K562 (cell line): Measurements from ENCODE around the gene CST6. TPM values are rescaled to one million over a fixed set of nuclear protein-coding genes. Genes with fewer than 3 reads are reported as not detected.

Experiments used
- COPS2 ChIP-seq: fragments of 450-650 bp; conservative IDR thresholded peaks from 2 replicates; pipeline ENCODE4 v1.6.1; 2016; ENCODE audit warnings: mild to moderate bottlenecking, moderate library complexity
- CREB1 ChIP-seq, 2 experiments: sonication (generic) in 1 of 2; formaldehyde crosslinking in 1 of 2; IDR thresholded peaks; 2 replicates each; pipeline versions ENCODE4 v1.6.1 to v1.8.0; 2012 to 2022; ENCODE audit warnings: inconsistent platforms in 1 of 2, mild to moderate bottlenecking in 1 of 2, missing genetic modification reagents in 1 of 2, moderate library complexity in 1 of 2
- CUX1 ChIP-seq: fragments of 200-800 bp; sonication (Bioruptor generic); IDR thresholded peaks from 2 replicates; pipeline ENCODE4 v1.6.1; 2016; ENCODE audit warnings: missing genetic modification characterization, missing compliant biosample characterization
- ETV1 ChIP-seq: fragments of 450-650 bp; conservative IDR thresholded peaks from 2 replicates; pipeline ENCODE4 v1.6.1; 2016; ENCODE audit warnings: missing genetic modification characterization, control low read depth, low read depth, missing compliant biosample characterization
- EWSR1 ChIP-seq: fragments of 450-650 bp; IDR thresholded peaks from 2 replicates; pipeline ENCODE4 v1.6.1; 2018; ENCODE audit warnings: borderline replicate concordance, mild to moderate bottlenecking, low read depth, moderate library complexity; ENCODE audit not compliant: partially characterized antibody
- EZH2 ChIP-seq: IDR thresholded peaks from 2 replicates; pipeline ENCODE4 v1.6.1; 2012; ENCODE audit warnings: low read depth, mild to moderate bottlenecking, inconsistent platforms, low read length, borderline replicate concordance
- FOS ChIP-seq: IDR thresholded peaks from 3 replicates; pipeline ENCODE4 v1.6.1; 2011; ENCODE audit not compliant: insufficient read length; ENCODE audit errors: extremely low read depth
- IRF2 ChIP-seq: sonication (generic); formaldehyde crosslinking; IDR thresholded peaks from 2 replicates; pipeline ENCODE4 v1.8.1; 2022; ENCODE audit warnings: mild to moderate bottlenecking, missing genetic modification reagents
- L3MBTL2 ChIP-seq: fragments of 450-650 bp; IDR thresholded peaks from 2 replicates; pipeline ENCODE4 v1.6.1; 2016; ENCODE audit warnings: mild to moderate bottlenecking, moderate library complexity
- NR2F6 ChIP-seq: fragments of 450-650 bp; formaldehyde crosslinking; IDR thresholded peaks from 2 replicates; pipeline ENCODE4 v1.4.0; 2020; ENCODE audit warnings: mild to moderate bottlenecking
- NR3C1 ChIP-seq: sonication (generic); formaldehyde crosslinking; IDR thresholded peaks from 2 replicates; pipeline ENCODE4 v1.8.1; 2022; ENCODE audit warnings: missing genetic modification reagents
- PRPF4 ChIP-seq: fragments of 200-400 bp; formaldehyde crosslinking; IDR thresholded peaks from one replicate; pipeline ENCODE4 v1.6.1; 2017; ENCODE audit warnings: low read length, low read depth, mild to moderate bottlenecking; ENCODE audit not compliant: insufficient read depth, poor library complexity, severe bottlenecking
- PURB ChIP-seq: sonication (generic); formaldehyde crosslinking; IDR thresholded peaks from 2 replicates; pipeline ENCODE4 v1.9.0; 2021; ENCODE audit warnings: low read depth, mild to moderate bottlenecking, missing genetic modification reagents
- SAFB ChIP-seq: fragments of 200-400 bp; formaldehyde crosslinking; IDR thresholded peaks from 2 replicates; pipeline ENCODE4 v1.6.1; 2017; ENCODE audit warnings: low read depth, low read length, borderline replicate concordance
- SAP30 ChIP-seq: fragments of 200-600 bp; sonication (generic); IDR thresholded peaks from 2 replicates; pipeline ENCODE4 v1.6.1; 2012; ENCODE audit warnings: borderline replicate concordance, low read depth, mild to moderate bottlenecking, moderate library complexity, low read length, control low read depth, inconsistent platforms; ENCODE audit not compliant: insufficient read depth, poor library complexity, severe bottlenecking
- SREBF1 ChIP-seq: fragments of 150-350 bp; IDR thresholded peaks from 2 replicates; pipeline ENCODE4 v1.6.1; 2014; ENCODE audit warnings: antibody characterized with exemption, low read depth, low read length, borderline replicate concordance
- TOE1 ChIP-seq, 2 experiments: fragments of 450-650 bp in 1 of 2; sonication (generic) in 1 of 2; formaldehyde crosslinking in 1 of 2; IDR thresholded peaks; 2 replicates each; pipeline versions ENCODE4 v1.7.1 to v1.8.0; 2016 to 2022; ENCODE audit warnings: borderline replicate concordance in 2 of 2, mild to moderate bottlenecking in 2 of 2, antibody characterized with exemption in 1 of 2, inconsistent platforms in 1 of 2, low read depth in 1 of 2, missing genetic modification reagents in 1 of 2, moderate library complexity in 1 of 2
- ZNF232 ChIP-seq: sonication (generic); formaldehyde crosslinking; IDR thresholded peaks from 2 replicates; pipeline ENCODE4 v1.8.0; 2022; ENCODE audit warnings: mild to moderate bottlenecking, missing genetic modification reagents
- polyA plus RNA-seq, 8 experiments: library from polyadenylated mRNA; depleted of rRNA in 4 of 8; stranded (reverse) in 5 of 8; unstranded in 3 of 8; fragments of >200 nt; fragmentation: Nextera tagmentation in 2 of 8; fragmentation: Illumina TruSeq in 1 of 8; extraction: Ambion mirVana in 2 of 8; extraction: Trizol in 1 of 8; gene quantifications; 2 replicates each; pipeline versions ENCODE4 v1.2.1 to v1.2.3, GENCODE V29; 2011 to 2014; ENCODE audit warnings: inconsistent platforms in 1 of 8, missing spikeins in 1 of 8
- total RNA-seq, 7 experiments: library from RNA; depleted of rRNA in 6 of 7; stranded (reverse); fragments of >200 nt in 6 of 7; fragmentation: Illumina TruSeq in 2 of 7; extraction: Trizol in 2 of 7; gene quantifications; 2 replicates each; pipeline versions ENCODE4 v1.2.1 to v1.2.3, GENCODE V29; 2011 to 2021; ENCODE audit warnings: low replicate concordance in 1 of 7
- TF ChIP-seq, protein P1 (sequence below): fragments of 450-650 bp; IDR thresholded peaks from 2 replicates; pipeline ENCODE4 v1.6.1; 2016; ENCODE audit warnings: mild to moderate bottlenecking

CST6 gene
- total and polyA plus RNA-seq, 9 of the 15 experiments (the other 6 are each of a cell fraction or from before 2014, with no cell fraction given) = not detected

GRCh38 chr11:65988791-65989592 is 22.8 kb upstream of the CST6 start (continued):
- TF ChIP-seq PURB = no peak
- peak; percentile 20; the same call in 1 of the 2 replicates for TF ChIP-seq TOE1 (IDR thresholded peaks at IDR 0.05; ENCODE audit: borderline replicate concordance)
- TF ChIP-seq TOE1 (CRISPR knock-in tag; IDR thresholded peaks at IDR 0.05; ENCODE audit: borderline replicate concordance, low read depth) = no peak
- no peak for TF ChIP-seq COPS2
- TF ChIP-seq, protein P1, sequence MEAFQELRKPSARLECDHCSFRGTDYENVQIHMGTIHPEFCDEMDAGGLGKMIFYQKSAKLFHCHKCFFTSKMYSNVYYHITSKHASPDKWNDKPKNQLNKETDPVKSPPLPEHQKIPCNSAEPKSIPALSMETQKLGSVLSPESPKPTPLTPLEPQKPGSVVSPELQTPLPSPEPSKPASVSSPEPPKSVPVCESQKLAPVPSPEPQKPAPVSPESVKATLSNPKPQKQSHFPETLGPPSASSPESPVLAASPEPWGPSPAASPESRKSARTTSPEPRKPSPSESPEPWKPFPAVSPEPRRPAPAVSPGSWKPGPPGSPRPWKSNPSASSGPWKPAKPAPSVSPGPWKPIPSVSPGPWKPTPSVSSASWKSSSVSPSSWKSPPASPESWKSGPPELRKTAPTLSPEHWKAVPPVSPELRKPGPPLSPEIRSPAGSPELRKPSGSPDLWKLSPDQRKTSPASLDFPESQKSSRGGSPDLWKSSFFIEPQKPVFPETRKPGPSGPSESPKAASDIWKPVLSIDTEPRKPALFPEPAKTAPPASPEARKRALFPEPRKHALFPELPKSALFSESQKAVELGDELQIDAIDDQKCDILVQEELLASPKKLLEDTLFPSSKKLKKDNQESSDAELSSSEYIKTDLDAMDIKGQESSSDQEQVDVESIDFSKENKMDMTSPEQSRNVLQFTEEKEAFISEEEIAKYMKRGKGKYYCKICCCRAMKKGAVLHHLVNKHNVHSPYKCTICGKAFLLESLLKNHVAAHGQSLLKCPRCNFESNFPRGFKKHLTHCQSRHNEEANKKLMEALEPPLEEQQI = peak; percentile 66; the same call in 1 of the 2 replicates
- TF ChIP-seq EWSR1 = no peak
- no peak for TF ChIP-seq FOS
- no peak for TF ChIP-seq PRPF4
- no peak for TF ChIP-seq SAFB
- no peak for TF ChIP-seq IRF2 (CRISPR knock-in tag)
- no peak for TF ChIP-seq ZNF232 (CRISPR knock-in tag)
- 0 out of 2 replicates have a peak, but pooled peaks have one; percentile 12 for TF ChIP-seq ETV1 (tag)
- TF ChIP-seq NR3C1 (CRISPR knock-in tag) = no peak
- no peak for TF ChIP-seq CUX1 (CRISPR knock-in tag)
- TF ChIP-seq L3MBTL2 = peak; percentile 56; the same call in 1 of the 2 replicates
- TF ChIP-seq CREB1 (IDR thresholded peaks at IDR 0.05) = 0 out of 2 replicates have a peak, but pooled peaks have one; percentile 11
- no peak for TF ChIP-seq CREB1 (CRISPR knock-in tag; IDR thresholded peaks at IDR 0.05)
- TF ChIP-seq SAP30 = no peak
- no peak for TF ChIP-seq SREBF1
- TF ChIP-seq NR2F6 (CRISPR knock-in tag) = no peak
- TF ChIP-seq EZH2 = no peak
